ENCODE measurements around the gene CRB2.

DNA sequence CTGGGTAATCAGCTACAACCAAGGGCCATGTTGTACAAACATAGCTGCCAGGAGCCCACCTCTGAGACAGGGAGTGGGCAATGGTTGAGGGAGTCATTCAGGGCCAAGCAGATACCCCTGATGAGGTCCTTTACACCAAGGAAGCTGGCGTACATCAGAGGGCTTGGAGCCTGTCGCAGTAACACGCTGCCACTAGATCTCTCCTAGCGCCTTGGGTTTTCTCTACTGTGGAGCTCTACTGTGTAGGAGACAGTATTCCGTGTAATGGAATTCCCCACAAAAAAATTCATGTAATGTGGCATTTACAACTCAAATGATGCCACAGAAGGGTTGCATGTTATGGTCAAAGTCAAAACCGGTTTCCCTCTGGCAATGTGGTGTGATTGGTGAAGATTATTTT lies 41.4 kb upstream of the CRB2 start:
- TF ChIP-seq, protein P1, sequence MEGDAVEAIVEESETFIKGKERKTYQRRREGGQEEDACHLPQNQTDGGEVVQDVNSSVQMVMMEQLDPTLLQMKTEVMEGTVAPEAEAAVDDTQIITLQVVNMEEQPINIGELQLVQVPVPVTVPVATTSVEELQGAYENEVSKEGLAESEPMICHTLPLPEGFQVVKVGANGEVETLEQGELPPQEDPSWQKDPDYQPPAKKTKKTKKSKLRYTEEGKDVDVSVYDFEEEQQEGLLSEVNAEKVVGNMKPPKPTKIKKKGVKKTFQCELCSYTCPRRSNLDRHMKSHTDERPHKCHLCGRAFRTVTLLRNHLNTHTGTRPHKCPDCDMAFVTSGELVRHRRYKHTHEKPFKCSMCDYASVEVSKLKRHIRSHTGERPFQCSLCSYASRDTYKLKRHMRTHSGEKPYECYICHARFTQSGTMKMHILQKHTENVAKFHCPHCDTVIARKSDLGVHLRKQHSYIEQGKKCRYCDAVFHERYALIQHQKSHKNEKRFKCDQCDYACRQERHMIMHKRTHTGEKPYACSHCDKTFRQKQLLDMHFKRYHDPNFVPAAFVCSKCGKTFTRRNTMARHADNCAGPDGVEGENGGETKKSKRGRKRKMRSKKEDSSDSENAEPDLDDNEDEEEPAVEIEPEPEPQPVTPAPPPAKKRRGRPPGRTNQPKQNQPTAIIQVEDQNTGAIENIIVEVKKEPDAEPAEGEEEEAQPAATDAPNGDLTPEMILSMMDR (IDR thresholded peaks at IDR 0.05), result no peak
- no peak for TF ChIP-seq EZH2 (IDR thresholded peaks at IDR 0.05; ENCODE audit: borderline replicate concordance, insufficient read depth, low read depth, low read length, poor library complexity, severe bottlenecking)
